Lower lobe of right lung (tissue), 2 donors: ENCODE data around the gene SLC25A21. TPM values are rescaled to one million over a fixed set of nuclear protein-coding genes. Genes with fewer than 3 reads are reported as not detected.
"Not testable (repeated sequence)": the region's sequence is repeated elsewhere in the genome, so short reads cannot be mapped to it uniquely, and the experiment has no call there.

ENCODE experiments used
- ATAC-seq, 2 donors: fragments of 200-7000 bp; cut with Tn5 transposase; one replicate each; pipeline ENCODE4 v1.9.1; 2020 to 2022; ENCODE audit warnings: mild to moderate bottlenecking in 2 of 2, moderate library complexity in 2 of 2
- DNase-seq: peaks from one replicate; pipeline ENCODE4 v3.0.0-alpha.2; 2020
- H3K27ac ChIP-seq: fragments of 200-600 bp; one replicate; pipeline ENCODE4 v1.8.0; 2022
- H3K27me3 ChIP-seq: fragments of 200-600 bp; one replicate; pipeline ENCODE4 v1.8.0; 2022; ENCODE audit warnings: low read depth
- H3K36me3 ChIP-seq: fragments of 200-600 bp; one replicate; pipeline ENCODE4 v1.8.0; 2022; ENCODE audit warnings: mild to moderate bottlenecking
- H3K4me1 ChIP-seq: fragments of 200-600 bp; one replicate; pipeline ENCODE4 v1.8.0; 2022
- H3K4me3 ChIP-seq: fragments of 200-600 bp; one replicate; pipeline ENCODE4 v1.8.0; 2022; ENCODE audit warnings: mild to moderate bottlenecking
- H3K9me3 ChIP-seq: fragments of 200-600 bp; one replicate; pipeline ENCODE4 v1.8.0; 2022
- CTCF ChIP-seq: fragments of 200-600 bp; IDR thresholded peaks from one replicate; pipeline ENCODE4 v1.8.0; 2022; ENCODE audit warnings: antibody characterized with exemption, mild to moderate bottlenecking
- intact Hi-C: fragments of 100-400 bp; cut with DNase I; formaldehyde crosslinking; loops from one replicate; pipeline ENCODE4 v1.11.0; 2022
- total RNA-seq: library from RNA; stranded (reverse); fragmentation: NEBNext Ultra II Directional; extraction: Animal tissue kit (Norgen Biotek cat#: 25700); gene quantifications from one replicate; pipeline ENCODE4 v1.2.1, GENCODE V29; 2021
- donor health status: DM: no; HTN: yes; CAD: no; lungs with severe emphysema.

SLC25A21 gene
- total RNA-seq, 1 donor from 2014 or later = 0.38 TPM

GRCh38 chr14:36866867-36867266 is 305.5 kb downstream of the SLC25A21 start:
- Histone ChIP-seq H3K4me1 (no peaks in the 10 kb centered on the region), H3K4me3 (no peak overlapping the region), H3K27me3 (no peaks in the 10 kb centered on the region), H3K9me3 (no peaks in the 10 kb centered on the region), H3K27ac (no peak overlapping the region), H3K36me3 (no peaks in the 10 kb centered on the region)
- DNase-seq = no peak
- no peak for TF ChIP-seq CTCF
- intact Hi-C loops = no loop called here
- no peak for ATAC-seq

- Histone ChIP-seq H3K9me3 (no peaks in the 10 kb centered on the region), H3K36me3 (no peaks in the 10 kb centered on the region), H3K27me3 (no peaks in the 10 kb centered on the region), H3K27ac (no peak overlapping the region), H3K4me3 (no peak overlapping the region), H3K4me1 (no peaks in the 10 kb centered on the region)
- DNase-seq = no peak
- ATAC-seq = no peak
- TF ChIP-seq CTCF = no peak
- intact Hi-C loops = no loop called here
Observed at GRCh38 chr14:36863271-36863670, 309.1 kb downstream of the SLC25A21 start.

GRCh38 chr14:36862237-36862636 is 310.2 kb downstream of the SLC25A21 start:
- not testable (repeated sequence) for DNase-seq

GRCh38 chr14:36860831-36861230 is 311.6 kb downstream of the SLC25A21 start:
- Histone ChIP-seq H3K4me1 (no peaks in the 10 kb centered on the region), H3K36me3 (no peaks in the 10 kb centered on the region), H3K4me3 (no peak overlapping the region), H3K27me3 (no peaks in the 10 kb centered on the region), H3K9me3 (no peaks in the 10 kb centered on the region), H3K27ac (no peak overlapping the region)
- intact Hi-C loops = no loop called here
- no peak for TF ChIP-seq CTCF
- DNase-seq (no peak), ATAC-seq (no peak)

More at GRCh38 chr14:36862237-36862636, 310.2 kb downstream of the SLC25A21 start:
- H3K27ac ChIP-seq, ATAC-seq, H3K4me1 ChIP-seq, intact Hi-C loops, H3K9me3 ChIP-seq, H3K36me3 ChIP-seq, H3K27me3 ChIP-seq, H3K4me3 ChIP-seq: not testable (repeated sequence)

- ATAC-seq (no peak), DNase-seq (no peak)
- no peaks in the 10 kb centered on the region for H3K4me1 ChIP-seq
- no peaks in the 10 kb centered on the region for H3K9me3 ChIP-seq
- no peaks in the 10 kb centered on the region for H3K36me3 ChIP-seq
- no peak for TF ChIP-seq CTCF
- intact Hi-C loops = no loop called here
- no peak overlapping the region for H3K27ac ChIP-seq
- H3K27me3 ChIP-seq = no peaks in the 10 kb centered on the region
- no peak overlapping the region for H3K4me3 ChIP-seq
Observed at GRCh38 chr14:36859119-36859518, 313.3 kb downstream of the SLC25A21 start.

GRCh38 chr14:36857842-36858445 is 314.5 kb downstream of the SLC25A21 start:
- no peak for ATAC-seq
- intact Hi-C loops = no loop called here
- no peaks in the 10 kb centered on the region for H3K9me3 ChIP-seq
- no peaks in the 10 kb centered on the region for H3K4me1 ChIP-seq
- H3K36me3 ChIP-seq = no peaks in the 10 kb centered on the region
- no peak for DNase-seq
- no peak overlapping the region for H3K27ac ChIP-seq
- H3K27me3 ChIP-seq = no peaks in the 10 kb centered on the region
- no peak for TF ChIP-seq CTCF
- no peak overlapping the region for H3K4me3 ChIP-seq
